Transverse colon (tissue), 4 donors: ENCODE results near the gene CNOT3. TPM values are rescaled to one million over a fixed set of nuclear protein-coding genes. Genes with fewer than 3 reads are reported as not detected.

ENCODE experiments used
- DNase-seq: peaks from one replicate; pipeline ENCODE4 v3.0.0-alpha.2; 2019
- H3K27ac ChIP-seq, 4 donors: fragments of 200-600 bp; sonication (generic); 2 replicates each; pipeline ENCODE4 v1.5.1; 2016 to 2018; ENCODE audit warnings: inconsistent platforms in 4 of 4
- H3K27me3 ChIP-seq: fragments of 200-600 bp; sonication (generic); 2 replicates; pipeline ENCODE4 v1.5.1; 2017; ENCODE audit warnings: inconsistent platforms
- H3K36me3 ChIP-seq, 4 donors: fragments of 200-600 bp; sonication (generic); 2 replicates each; pipeline ENCODE4 v1.5.1; 2017 to 2019; ENCODE audit warnings: inconsistent platforms in 4 of 4
- H3K4me1 ChIP-seq, 4 donors: fragments of 200-600 bp; sonication (generic); 2 replicates each; pipeline ENCODE4 v1.5.1; 2017 to 2020; ENCODE audit warnings: inconsistent platforms in 4 of 4
- H3K4me3 ChIP-seq, 4 donors: fragments of 200-600 bp; sonication (generic); 1 replicate in 1 of 4; 2 replicates in 3 of 4; pipeline versions ENCODE4 v1.5.1 to v1.6.1; 2017 to 2019; ENCODE audit warnings: inconsistent platforms in 4 of 4
- H3K9me3 ChIP-seq, 2 donors: fragments of 200-600 bp; sonication (generic); 2 replicates each; pipeline ENCODE4 v1.5.1; 2017 to 2019; ENCODE audit warnings: inconsistent platforms in 2 of 2
- EP300 ChIP-seq: sonication (generic); formaldehyde crosslinking; IDR thresholded peaks from one replicate; pipeline ENCODE4 v1.6.1; 2017; ENCODE audit warnings: antibody characterized with exemption, low read depth
- POLR2A ChIP-seq: fragments of 450-650 bp; IDR thresholded peaks from one replicate; pipeline ENCODE4 v1.6.1; 2016; ENCODE audit warnings: antibody characterized with exemption, mild to moderate bottlenecking, moderate library complexity
- POLR2AphosphoS5 ChIP-seq, 3 donors: sonication (generic); formaldehyde crosslinking; IDR thresholded peaks; one replicate each; pipeline ENCODE4 v1.6.1; 2016; ENCODE audit warnings: antibody characterized with exemption in 3 of 3
- WGBS, 2 donors: methylation state at CpG; one replicate each; pipeline ENCODE4 v1.1.5; 2018; ENCODE audit warnings: low coverage in 1 of 2; 5-methylcytosine and 5-hydroxymethylcytosine counted together
- in situ Hi-C, 4 donors: fragments of 200-750 bp; cut with MboI; loops; one replicate each; pipeline versions ENCODE4 v1.15.0 to v1.15.1; 2017; ENCODE audit warnings: low sequenced_read_pairs in 3 of 4, low pct_ligation_motif_present in 1 of 4, low pct_unique_long_range_greater_than_20kb in 1 of 4
- intact Hi-C: fragments of 100-400 bp; cut with DNase I; formaldehyde crosslinking; loops from one replicate; pipeline ENCODE4 v1.15.1; 2023; ENCODE audit warnings: low total_unique reads
- total RNA-seq, 4 donors: library from RNA; depleted of rRNA; stranded (reverse); fragments of >200 nt; gene quantifications; one replicate each; pipeline ENCODE4 v1.1.0, GENCODE V29; 2016
- TF ChIP-seq, protein P1 (sequence below), 5 experiments: fragments of 200-600 bp in 3 of 5; fragments of 450-650 bp in 2 of 5; sonication (generic) in 3 of 5; IDR thresholded peaks; 1 replicate in 2 of 5; 2 replicates in 3 of 5; pipeline ENCODE4 v1.5.1; 2016 to 2017; ENCODE audit warnings: antibody characterized with exemption in 5 of 5, inconsistent platforms in 3 of 5, mild to moderate bottlenecking in 2 of 5, moderate library complexity in 1 of 5

CNOT3 gene
- total RNA-seq, 4 donors from 2014 or later: 28.1 to 85.7 (median 32.1) TPM

DNA sequence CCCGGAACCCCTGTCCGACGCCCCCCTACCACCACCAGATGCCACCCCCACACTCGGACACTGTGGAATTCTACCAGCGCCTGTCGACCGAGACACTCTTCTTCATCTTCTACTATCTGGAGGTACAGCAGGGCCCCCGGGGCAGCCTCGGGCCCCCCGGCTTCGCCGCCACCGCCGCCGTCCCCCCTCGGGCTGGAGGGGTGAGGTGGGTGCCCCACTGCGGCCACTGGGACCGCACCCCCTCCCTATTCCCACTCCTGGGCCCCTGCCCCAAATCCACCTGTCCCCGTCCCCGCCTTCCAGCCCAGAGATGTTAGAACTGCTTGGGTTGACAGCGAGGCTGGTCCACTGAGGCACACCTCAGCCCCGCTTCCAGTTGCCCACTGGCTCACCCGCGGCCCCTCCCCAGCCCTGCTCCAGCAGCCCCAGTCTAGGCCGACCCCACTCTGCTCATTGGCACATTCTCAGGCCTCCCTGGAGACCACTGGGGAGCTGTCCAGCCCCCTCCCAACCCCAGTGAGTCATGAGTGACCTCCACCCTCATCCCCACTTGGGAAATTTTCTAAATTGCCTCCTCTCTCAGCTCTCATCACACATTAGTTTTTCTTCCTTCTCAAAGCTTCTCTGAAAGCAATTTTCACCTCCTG, 15.4 kb downstream of the CNOT3 start:
- Histone ChIP-seq H3K27ac (no peak overlapping the region), H3K4me1 (peaks cover 0 to 4% (median under 1%) of the 10 kb centered on the region in 4 donors), H3K36me3 (peaks cover 0 to 76% (median 40%) of the 10 kb centered on the region in 4 donors), H3K27me3 (no peaks in the 10 kb centered on the region), H3K4me3 (no peak overlapping the region), H3K9me3 (no peaks in the 10 kb centered on the region)
- in situ Hi-C loops (no loop called here), intact Hi-C loops (no loop called here)
- DNase-seq: no peak
- TF ChIP-seq, protein P1, sequence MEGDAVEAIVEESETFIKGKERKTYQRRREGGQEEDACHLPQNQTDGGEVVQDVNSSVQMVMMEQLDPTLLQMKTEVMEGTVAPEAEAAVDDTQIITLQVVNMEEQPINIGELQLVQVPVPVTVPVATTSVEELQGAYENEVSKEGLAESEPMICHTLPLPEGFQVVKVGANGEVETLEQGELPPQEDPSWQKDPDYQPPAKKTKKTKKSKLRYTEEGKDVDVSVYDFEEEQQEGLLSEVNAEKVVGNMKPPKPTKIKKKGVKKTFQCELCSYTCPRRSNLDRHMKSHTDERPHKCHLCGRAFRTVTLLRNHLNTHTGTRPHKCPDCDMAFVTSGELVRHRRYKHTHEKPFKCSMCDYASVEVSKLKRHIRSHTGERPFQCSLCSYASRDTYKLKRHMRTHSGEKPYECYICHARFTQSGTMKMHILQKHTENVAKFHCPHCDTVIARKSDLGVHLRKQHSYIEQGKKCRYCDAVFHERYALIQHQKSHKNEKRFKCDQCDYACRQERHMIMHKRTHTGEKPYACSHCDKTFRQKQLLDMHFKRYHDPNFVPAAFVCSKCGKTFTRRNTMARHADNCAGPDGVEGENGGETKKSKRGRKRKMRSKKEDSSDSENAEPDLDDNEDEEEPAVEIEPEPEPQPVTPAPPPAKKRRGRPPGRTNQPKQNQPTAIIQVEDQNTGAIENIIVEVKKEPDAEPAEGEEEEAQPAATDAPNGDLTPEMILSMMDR (IDR thresholded peaks at IDR 0.05): no peak
- TF ChIP-seq EP300: no peak
- no peak for TF ChIP-seq POLR2A
- no peak for TF ChIP-seq POLR2AphosphoS5 (IDR thresholded peaks at IDR 0.05)
- WGBS, 2 donors: 60 to 90% methylated on average over 1 to 25 of the region's 25 CpGs

DNA sequence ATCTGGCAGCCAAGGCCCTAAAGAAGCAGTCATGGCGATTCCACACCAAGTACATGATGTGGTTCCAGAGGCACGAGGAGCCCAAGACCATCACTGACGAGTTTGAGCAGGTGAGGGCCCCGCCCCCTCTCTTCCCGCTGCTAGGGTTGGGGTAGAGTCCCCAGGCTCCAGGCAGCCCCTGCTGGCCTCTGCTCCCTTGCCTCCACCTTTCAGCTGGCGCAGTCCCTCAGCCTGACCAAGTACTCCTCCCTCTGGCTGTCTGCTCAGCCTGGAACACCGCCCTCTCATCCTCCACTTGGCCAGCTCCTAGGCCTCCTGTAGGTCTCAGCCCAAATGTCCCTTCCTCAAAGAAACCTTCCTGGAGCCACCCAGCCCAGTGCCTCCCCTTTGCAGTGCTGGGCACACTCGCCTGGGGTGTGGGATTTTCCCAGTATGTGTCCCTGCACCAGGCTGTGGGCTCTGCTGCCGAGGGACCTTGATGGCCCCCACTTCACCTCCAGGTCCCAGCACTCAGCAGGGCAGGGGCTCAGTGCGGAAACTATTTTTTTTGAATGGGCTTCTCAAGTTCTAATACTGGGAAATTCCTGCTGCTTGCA, 16.3 kb downstream of the CNOT3 start:
- Histone ChIP-seq H3K4me1 (peaks cover 7 to 12% (median 9%) of the 10 kb centered on the region in 4 donors), H3K27me3 (no peaks in the 10 kb centered on the region), H3K4me3 (no peak overlapping the region), H3K27ac (no peak overlapping the region), H3K9me3 (no peaks in the 10 kb centered on the region), H3K36me3 (peaks cover 0 to 76% (median 35%) of the 10 kb centered on the region in 4 donors)
- in situ Hi-C loops: no loop called here
- TF ChIP-seq EP300: no peak
- TF ChIP-seq POLR2AphosphoS5 (IDR thresholded peaks at IDR 0.05): no peak
- TF ChIP-seq, protein P1 (IDR thresholded peaks at IDR 0.05): no peak
- no peak for TF ChIP-seq POLR2A
- intact Hi-C loops: no loop called here
- WGBS, 2 donors: 87% methylated on average over 9 of the region's 10 CpGs; no CpG with 5 or more reads in 1 of the 2 donors
- peak; percentile 7 for DNase-seq

DNA sequence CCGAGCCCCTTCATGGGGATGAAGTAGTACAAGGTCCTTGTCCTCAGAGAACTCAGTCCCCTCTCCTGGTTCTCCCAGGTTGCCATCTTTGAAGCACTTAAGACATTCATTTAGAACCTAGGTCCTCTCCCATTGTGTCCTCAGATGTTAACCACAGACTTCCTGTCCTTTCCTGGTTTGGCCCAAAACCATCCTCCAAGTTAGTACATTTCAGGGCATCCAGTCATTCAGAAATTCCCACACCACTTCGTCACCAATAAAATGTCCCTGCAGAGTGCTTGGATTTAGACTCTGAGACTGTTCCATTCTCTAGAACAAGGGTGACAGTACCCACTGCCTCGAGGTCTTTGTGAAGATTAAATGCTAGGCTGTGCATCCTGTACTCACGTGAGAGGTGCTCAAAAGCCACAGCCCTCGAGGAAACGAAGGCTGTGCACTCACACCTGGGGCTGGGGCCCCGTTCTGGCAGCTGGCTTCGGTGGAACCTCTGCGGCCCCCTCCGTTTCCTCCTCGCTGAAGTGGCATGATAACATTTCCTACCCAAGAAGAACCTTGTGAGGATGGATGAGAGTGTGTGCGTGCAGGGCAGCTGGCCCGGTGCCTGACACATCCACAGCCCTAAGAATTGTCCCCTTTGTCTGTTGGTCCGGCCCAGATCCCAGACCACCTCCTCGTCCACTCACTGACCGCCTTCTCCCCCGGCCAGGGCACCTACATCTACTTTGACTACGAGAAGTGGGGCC, 17.2 kb downstream of the CNOT3 start:
- intact Hi-C loops (no loop called here), in situ Hi-C loops (no loop called here)
- no peaks in the 10 kb centered on the region for H3K27me3 ChIP-seq
- TF ChIP-seq POLR2A (no peak), EP300 (no peak), POLR2AphosphoS5 (IDR thresholded peaks at IDR 0.05) (no peak)
- TF ChIP-seq, protein P1 (IDR thresholded peaks at IDR 0.05): no peak
- peaks cover 0 to 71% (median 31%) of the 10 kb centered on the region in 4 donors for H3K36me3 ChIP-seq
- H3K27ac ChIP-seq: no peak overlapping the region
- peaks cover 8 to 14% (median 10%) of the 10 kb centered on the region in 4 donors for H3K4me1 ChIP-seq
- DNase-seq: no peak
- H3K4me3 ChIP-seq: no peak overlapping the region
- H3K9me3 ChIP-seq: no peaks in the 10 kb centered on the region
- 68 to 92% methylated on average over 1 to 18 of the region's 18 CpGs for WGBS, 2 donors

DNA sequence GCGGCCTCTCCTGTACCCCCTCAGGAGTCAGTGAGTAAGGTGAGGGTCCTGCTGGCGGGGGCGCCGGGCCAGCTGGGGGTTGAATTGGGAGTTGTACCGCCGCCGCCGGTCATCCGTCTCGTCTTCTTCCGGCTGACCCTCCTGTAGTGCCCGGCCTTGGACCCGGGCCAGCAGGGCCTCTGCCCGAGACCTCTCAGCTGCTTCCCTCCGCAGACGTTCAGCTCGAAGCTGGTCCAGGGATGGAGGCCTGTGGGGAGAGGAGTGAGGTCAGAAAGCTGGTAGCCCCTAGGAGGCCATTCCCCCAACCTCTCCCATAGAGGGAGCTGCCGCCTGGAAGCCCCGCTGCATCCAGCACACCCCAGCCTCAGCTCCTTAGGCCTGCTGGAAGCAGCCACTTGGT, 18.1 kb downstream of the CNOT3 start:
- Histone ChIP-seq H3K27me3 (no peaks in the 10 kb centered on the region), H3K4me3 (no peak overlapping the region), H3K9me3 (no peaks in the 10 kb centered on the region), H3K4me1 (peaks cover 14 to 21% (median 17%) of the 10 kb centered on the region in 4 donors), H3K36me3 (peaks cover 0 to 66% (median 28%) of the 10 kb centered on the region in 4 donors), H3K27ac (no peak overlapping the region)
- in situ Hi-C loops (no loop called here), intact Hi-C loops (no loop called here)
- DNase-seq: no peak
- TF ChIP-seq POLR2AphosphoS5 (IDR thresholded peaks at IDR 0.05) (no peak), POLR2A (no peak)
- 82% methylated on average over 19 of the region's 19 CpGs; no CpG with 5 or more reads in 1 of the 2 donors for WGBS, 2 donors
